Keratinocyte (primary cell): ENCODE measurements around the gene TFIP11.

Experiments
- EZH2 ChIP-seq: IDR thresholded peaks from one replicate; pipeline ENCODE4 v1.6.1; 2012; ENCODE audit warnings: inconsistent platforms, mild to moderate bottlenecking, low read length, moderate library complexity
- TF ChIP-seq, protein P1 (sequence below), 3 experiments: IDR thresholded peaks in 1 of 3; conservative IDR thresholded peaks in 1 of 3; optimal IDR thresholded peaks in 1 of 3; 2 replicates in 2 of 3; 3 replicates in 1 of 3; pipeline versions ENCODE3 to v1.5.1; 2011; ENCODE audit warnings: low read length in 3 of 3, mild to moderate bottlenecking in 3 of 3, moderate library complexity in 2 of 3, control low read depth in 1 of 3, inconsistent platforms in 1 of 3; ENCODE audit not compliant: insufficient read depth in 2 of 3; ENCODE audit errors: extremely low read depth in 1 of 3

DNA sequence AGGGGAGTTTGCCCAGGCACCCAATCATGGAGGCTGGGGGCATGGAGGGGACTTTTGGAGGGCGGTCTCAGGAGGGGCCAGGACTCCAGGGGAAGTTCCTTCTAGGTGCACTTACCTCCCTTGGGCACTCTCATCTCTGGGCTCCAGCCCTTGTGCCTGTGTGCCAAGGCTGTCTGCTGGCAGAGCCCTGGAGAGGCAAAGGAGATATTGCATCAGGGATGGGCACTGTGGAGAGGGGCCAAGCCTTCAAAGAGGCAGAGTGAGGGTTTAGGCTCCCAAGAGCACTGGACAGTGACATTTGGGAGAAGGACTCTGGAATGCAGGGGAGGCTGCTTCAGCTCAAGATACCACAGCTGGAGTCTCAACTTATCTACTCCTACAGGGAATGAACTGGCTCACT, 32.2 kb upstream of the TFIP11 start:
- TF ChIP-seq, protein P1, sequence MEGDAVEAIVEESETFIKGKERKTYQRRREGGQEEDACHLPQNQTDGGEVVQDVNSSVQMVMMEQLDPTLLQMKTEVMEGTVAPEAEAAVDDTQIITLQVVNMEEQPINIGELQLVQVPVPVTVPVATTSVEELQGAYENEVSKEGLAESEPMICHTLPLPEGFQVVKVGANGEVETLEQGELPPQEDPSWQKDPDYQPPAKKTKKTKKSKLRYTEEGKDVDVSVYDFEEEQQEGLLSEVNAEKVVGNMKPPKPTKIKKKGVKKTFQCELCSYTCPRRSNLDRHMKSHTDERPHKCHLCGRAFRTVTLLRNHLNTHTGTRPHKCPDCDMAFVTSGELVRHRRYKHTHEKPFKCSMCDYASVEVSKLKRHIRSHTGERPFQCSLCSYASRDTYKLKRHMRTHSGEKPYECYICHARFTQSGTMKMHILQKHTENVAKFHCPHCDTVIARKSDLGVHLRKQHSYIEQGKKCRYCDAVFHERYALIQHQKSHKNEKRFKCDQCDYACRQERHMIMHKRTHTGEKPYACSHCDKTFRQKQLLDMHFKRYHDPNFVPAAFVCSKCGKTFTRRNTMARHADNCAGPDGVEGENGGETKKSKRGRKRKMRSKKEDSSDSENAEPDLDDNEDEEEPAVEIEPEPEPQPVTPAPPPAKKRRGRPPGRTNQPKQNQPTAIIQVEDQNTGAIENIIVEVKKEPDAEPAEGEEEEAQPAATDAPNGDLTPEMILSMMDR (optimal IDR thresholded peaks at IDR 0.05 in 1 of 3, IDR thresholded peaks at IDR 0.05 in 1 of 3, conservative IDR thresholded peaks at IDR 0.05 in 1 of 3; ENCODE audit: extremely low read depth in 1 of 3, insufficient read depth in 2 of 3, low read length in 3 of 3): no peak
- no peak for TF ChIP-seq EZH2
